Measurements from ENCODE around the gene MTHFSD.

GRCh38 chr16:86500708-86501510 is 54.1 kb downstream of the MTHFSD start:
- TF ChIP-seq YY1 (IDR thresholded peaks at IDR 0.05; ENCODE audit: low read depth) (no peak), JUND (IDR thresholded peaks at IDR 0.05) (no peak), TAF1 (IDR thresholded peaks at IDR 0.05; ENCODE audit: borderline replicate concordance, low read depth, low read length) (no peak), RXRA (IDR thresholded peaks at IDR 0.05; ENCODE audit: borderline replicate concordance, low read depth) (no peak), CTCF (IDR thresholded peaks at IDR 0.05) (no peak)
